Measurements from ENCODE around the gene HTRA3.

GRCh38 chr4:8274765-8275547, 5.4 kb downstream of the HTRA3 start:
- no peak for TF ChIP-seq EZH2 (IDR thresholded peaks at IDR 0.05)
- TF ChIP-seq POLR2AphosphoS5 (IDR thresholded peaks at IDR 0.05; ENCODE audit: borderline replicate concordance, low read depth, low read length): no peak
- no peak for TF ChIP-seq FOXP2 (optimal IDR thresholded peaks at IDR 0.05; ENCODE audit: control extremely low read depth, extremely low read length, insufficient read depth)
